GM23338 (cell line): ENCODE results near the gene BMPER. TPM values are rescaled to one million over a fixed set of nuclear protein-coding genes. Genes with fewer than 3 reads are reported as not detected.
A peak's percentile ranks its signal among the peaks of the same experiment; 100 is the strongest.

Source experiments
- ATAC-seq: fragments of 200-7000 bp; cut with Tn5 transposase; 3 replicates; pipeline ENCODE4 v1.9.1; 2020
- DNase-seq: peaks from one replicate; pipeline ENCODE4 v3.0.0-alpha.2; 2015; ENCODE audit warnings: low spot score
- H2AFZ ChIP-seq: fragments of 200-600 bp; sonication (generic); 2 replicates; pipeline ENCODE4 v1.8.0; 2016; ENCODE audit warnings: antibody characterized with exemption, mild to moderate bottlenecking, moderate library complexity
- H3F3A ChIP-seq: fragments of 200-600 bp; sonication (generic); replicated peaks from 2 replicates; pipeline ENCODE4 v1.8.0; 2017; ENCODE audit warnings: antibody characterized with exemption, mixed run types, low read depth
- H3K27ac ChIP-seq: fragments of 200-600 bp; sonication (generic); 2 replicates; pipeline ENCODE4 v1.6.1; 2016; ENCODE audit warnings: low read depth
- H3K27me3 ChIP-seq: fragments of 200-600 bp; sonication (generic); 2 replicates; pipeline ENCODE4 v1.8.0; 2016; ENCODE audit warnings: mild to moderate bottlenecking, mixed run types, moderate library complexity; ENCODE audit not compliant: insufficient read depth
- H3K36me3 ChIP-seq: fragments of 200-600 bp; sonication (generic); 2 replicates; pipeline ENCODE4 v1.8.0; 2016; ENCODE audit warnings: mild to moderate bottlenecking; ENCODE audit not compliant: insufficient read depth
- H3K4me1 ChIP-seq: fragments of 200-600 bp; sonication (generic); 2 replicates; pipeline ENCODE4 v1.8.0; 2016; ENCODE audit warnings: mild to moderate bottlenecking, moderate library complexity; ENCODE audit not compliant: insufficient read depth
- H3K4me2 ChIP-seq: fragments of 200-600 bp; sonication (generic); 2 replicates; pipeline ENCODE4 v1.7.1; 2017; ENCODE audit warnings: mixed run types
- H3K4me3 ChIP-seq: fragments of 200-600 bp; sonication (generic); 2 replicates; pipeline ENCODE4 v1.6.1; 2016; ENCODE audit warnings: mixed run types
- H3K79me2 ChIP-seq: fragments of 200-600 bp; sonication (generic); replicated peaks from 2 replicates; pipeline ENCODE4 v1.8.0; 2017; ENCODE audit warnings: mild to moderate bottlenecking; ENCODE audit not compliant: insufficient read depth
- H3K9me2 ChIP-seq: fragments of 200-600 bp; sonication (generic); 2 replicates; pipeline ENCODE4 v1.8.0; 2017; ENCODE audit not compliant: insufficient read depth
- H4K20me1 ChIP-seq: fragments of 200-600 bp; sonication (generic); replicated peaks from 2 replicates; pipeline ENCODE4 v1.8.0; 2017; ENCODE audit warnings: mild to moderate bottlenecking; ENCODE audit not compliant: insufficient read depth
- H3K27ac Mint-ChIP-seq: 2 replicates; pipeline ENCODE4 v1.8.0; 2020; ENCODE audit warnings: inconsistent platforms, mild to moderate bottlenecking, moderate library complexity, mixed read lengths
- H3K27me3 Mint-ChIP-seq: 3 replicates; pipeline ENCODE4 v1.8.0; 2022; ENCODE audit warnings: low read depth, mild to moderate bottlenecking, moderate library complexity, mixed read lengths, inconsistent platforms; ENCODE audit not compliant: insufficient read depth, poor library complexity
- H3K36me3 Mint-ChIP-seq: 3 replicates; pipeline ENCODE4 v1.8.0; 2021; ENCODE audit warnings: low read depth, mild to moderate bottlenecking, inconsistent platforms, moderate library complexity, mixed read lengths
- H3K4me1 Mint-ChIP-seq: 3 replicates; pipeline ENCODE4 v1.8.0; 2020; ENCODE audit warnings: mild to moderate bottlenecking, inconsistent platforms, mixed read lengths
- H3K4me3 Mint-ChIP-seq: 3 replicates; pipeline ENCODE4 v1.8.0; 2021; ENCODE audit warnings: moderate library complexity, mild to moderate bottlenecking, inconsistent platforms, mixed read lengths
- H3K9me3 Mint-ChIP-seq: 3 replicates; pipeline ENCODE4 v1.8.0; 2020; ENCODE audit warnings: moderate library complexity, mild to moderate bottlenecking, inconsistent platforms, mixed read lengths
- NANOG ChIP-seq: IDR thresholded peaks from 2 replicates; pipeline ENCODE4 v1.6.1; 2016; ENCODE audit warnings: antibody characterized with exemption, borderline replicate concordance
- POLR2AphosphoS5 ChIP-seq: IDR thresholded peaks from 2 replicates; pipeline ENCODE4 v1.6.1; 2016; ENCODE audit warnings: antibody characterized with exemption, low read depth
- REST ChIP-seq: IDR thresholded peaks from one replicate; pipeline ENCODE4 v1.6.1; 2018; ENCODE audit warnings: antibody characterized with exemption; ENCODE audit not compliant: unreplicated experiment
- ZNF462 ChIP-seq: fragments of 250-450 bp; sonication (Bioruptor Pico); IDR thresholded peaks from 2 replicates; pipeline ENCODE4 v1.5.0; 2020; ENCODE audit warnings: mild to moderate bottlenecking, moderate library complexity
- polyA plus RNA-seq: library from polyadenylated mRNA; unstranded; fragments of >200 nt; fragmentation: Nextera tagmentation; extraction: Ambion mirVana; gene quantifications from 2 replicates; pipeline ENCODE4 v1.2.1, GENCODE V29; 2016
- total RNA-seq: library from RNA; depleted of rRNA; stranded (reverse); fragments of >200 nt; shearing (Covaris generic); gene quantifications from 2 replicates; pipeline ENCODE4 v1.2.3, GENCODE V29; 2014

Gene BMPER
- total and polyA plus RNA-seq, 2 experiments from 2014 or later: 0.53 to 1.4 TPM

- TF ChIP-seq ZNF462 (CRISPR knock-in tag): no peak
- TF ChIP-seq POLR2AphosphoS5: no peak
Observed at GRCh38 chr7:34181271-34181958, 276.1 kb downstream of the BMPER start (continued).

GRCh38 chr7:34184466-34184865, 279.1 kb downstream of the BMPER start:
- Mint-ChIP-seq H3K27ac (no peak overlapping the region), H3K9me3 (no peaks in the 10 kb centered on the region), H3K4me3 (no peak overlapping the region), H3K36me3 (no peaks in the 10 kb centered on the region), H3K4me1 (no peaks in the 10 kb centered on the region), H3K27me3 (no peaks in the 10 kb centered on the region)
- Histone ChIP-seq H3K4me2 (no peak overlapping the region), H3K36me3 (no peaks in the 10 kb centered on the region), H2AFZ (no peak overlapping the region), H4K20me1 (no peaks in the 10 kb centered on the region), H3K27me3 (no peaks in the 10 kb centered on the region), H3K4me3 (no peak overlapping the region), H3K79me2 (no peaks in the 10 kb centered on the region), H3K4me1 (no peaks in the 10 kb centered on the region), H3F3A (no peaks in the 10 kb centered on the region), H3K9me2 (no peaks in the 10 kb centered on the region), H3K27ac (no peak overlapping the region)
- ATAC-seq (peak; percentile 38; the same call in 2 of the 3 replicates), DNase-seq (peak; percentile 41)
- TF ChIP-seq NANOG (no peak), REST (no peak), POLR2AphosphoS5 (no peak)
